Pons (tissue), 1 donor: ENCODE data around the gene MYO16.

Source experiments
- DNase-seq: peaks from one replicate; pipeline ENCODE4 v3.0.0-alpha.2; 2016; ENCODE audit warnings: low spot score

The MYO16 gene

GRCh38 chr13:109243311-109243951, 614.0 kb downstream of the MYO16 start:
- DNase-seq = peak; percentile 73

- DNase-seq = no peak
These were observed 615.2 kb downstream of the MYO16 start for GRCh38 chr13:109244566-109244965.

- no peak for DNase-seq
These were observed 616.6 kb downstream of the MYO16 start for GRCh38 chr13:109246001-109246400.

- no peak for DNase-seq
These were observed 620.5 kb downstream of the MYO16 start for GRCh38 chr13:109249780-109250528.

- no peak for DNase-seq
These were observed 622.5 kb downstream of the MYO16 start for GRCh38 chr13:109251956-109252355.

GRCh38 chr13:109253316-109253715, 623.9 kb downstream of the MYO16 start:
- no peak for DNase-seq

GRCh38 chr13:109254274-109254673, 624.9 kb downstream of the MYO16 start:
- DNase-seq = no peak

- no peak for DNase-seq
These were observed 625.9 kb downstream of the MYO16 start for GRCh38 chr13:109255141-109255856.

- no peak for DNase-seq
These were observed 627.7 kb downstream of the MYO16 start for GRCh38 chr13:109256866-109257760.
